ENCODE results near the gene ULK1. TPM values are rescaled to one million over a fixed set of nuclear protein-coding genes. Genes with fewer than 3 reads are reported as not detected.

ULK1 gene
- polyA plus RNA-seq, 3 donors: 1.0 to 75.1 (median 1.3) TPM

- H3K4me1 ChIP-seq (ENCODE audit: control insufficient read depth in 1 of 2, insufficient read depth in 2 of 2, low read length in 2 of 2): peaks cover 13 to 18% of the 10 kb centered on the region in 2 donors
- whole genome bisulfite sequencing (ENCODE audit: insufficient coverage): 88% methylated on average over 34 of the region's 41 CpGs
- Mint-ChIP-seq H3K4me3 (no peak overlapping the region), H3K27ac (no peak overlapping the region), H3K36me3 (peaks cover 33 to 55% of the 10 kb centered on the region in 2 donors), H3K9me3 (peaks cover 0 to 3% (median 0%) of the 10 kb centered on the region in 7 donors), H3K27me3 (ENCODE audit: low read depth in 3 of 3) (peaks cover 4 to 7% (median 6%) of the 10 kb centered on the region in 3 donors), H3K4me1 (peaks cover 12% of the 10 kb centered on the region)
- intact Hi-C loops (cut with micrococcal nuclease): loop anchor here in 1 of 2 donors (5.0 kb wide), 1 partner anchor 151 kb away; no protein-coding TSS in a partner anchor
- TF ChIP-seq, protein P1, sequence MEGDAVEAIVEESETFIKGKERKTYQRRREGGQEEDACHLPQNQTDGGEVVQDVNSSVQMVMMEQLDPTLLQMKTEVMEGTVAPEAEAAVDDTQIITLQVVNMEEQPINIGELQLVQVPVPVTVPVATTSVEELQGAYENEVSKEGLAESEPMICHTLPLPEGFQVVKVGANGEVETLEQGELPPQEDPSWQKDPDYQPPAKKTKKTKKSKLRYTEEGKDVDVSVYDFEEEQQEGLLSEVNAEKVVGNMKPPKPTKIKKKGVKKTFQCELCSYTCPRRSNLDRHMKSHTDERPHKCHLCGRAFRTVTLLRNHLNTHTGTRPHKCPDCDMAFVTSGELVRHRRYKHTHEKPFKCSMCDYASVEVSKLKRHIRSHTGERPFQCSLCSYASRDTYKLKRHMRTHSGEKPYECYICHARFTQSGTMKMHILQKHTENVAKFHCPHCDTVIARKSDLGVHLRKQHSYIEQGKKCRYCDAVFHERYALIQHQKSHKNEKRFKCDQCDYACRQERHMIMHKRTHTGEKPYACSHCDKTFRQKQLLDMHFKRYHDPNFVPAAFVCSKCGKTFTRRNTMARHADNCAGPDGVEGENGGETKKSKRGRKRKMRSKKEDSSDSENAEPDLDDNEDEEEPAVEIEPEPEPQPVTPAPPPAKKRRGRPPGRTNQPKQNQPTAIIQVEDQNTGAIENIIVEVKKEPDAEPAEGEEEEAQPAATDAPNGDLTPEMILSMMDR (IDR thresholded peaks at IDR 0.05): peak; percentile 75
- DNase-seq: peak; percentile 45 to 65 (median 54)
- no peak overlapping the region for H2AFZ ChIP-seq (ENCODE audit: insufficient read depth, low read depth, low read length, poor library complexity, severe bottlenecking)
- no peaks in the 10 kb centered on the region for H3K9me3 ChIP-seq (replicated peaks in 1 of 2; ENCODE audit: control insufficient read depth in 1 of 2, insufficient read depth in 1 of 2, low read length in 2 of 2)
- peaks cover 29 to 47% of the 10 kb centered on the region in 2 donors for H3K36me3 ChIP-seq (replicated peaks in 1 of 2; ENCODE audit: control insufficient read depth in 1 of 2, insufficient read depth in 2 of 2, low read length in 2 of 2)
- no peak overlapping the region for H3K4me2 ChIP-seq (replicated peaks; ENCODE audit: extremely low read depth, low read length, poor library complexity, severe bottlenecking)
- H3K79me2 ChIP-seq (ENCODE audit: insufficient read depth, low read length): no peaks in the 10 kb centered on the region
- H4K20me1 ChIP-seq (ENCODE audit: insufficient read depth, low read length): peaks cover 3% of the 10 kb centered on the region
- no peak overlapping the region for H3K4me3 ChIP-seq (replicated peaks in 1 of 3; ENCODE audit: low read depth in 2 of 3, low read length in 3 of 3)
- no peak overlapping the region for H3K27ac ChIP-seq (ENCODE audit: low read depth in 1 of 2, low read length in 2 of 2)
- H3K27me3 ChIP-seq (ENCODE audit: control insufficient read depth in 2 of 2, insufficient read depth in 2 of 2, low read length in 2 of 2): no peaks in the 10 kb centered on the region
- no peak overlapping the region for H3K9ac ChIP-seq (ENCODE audit: insufficient read depth, low read length, poor library complexity, severe bottlenecking)
Measured at GRCh38 chr12:131850856-131851559, 43.4 kb upstream of the ULK1 start.

GRCh38 chr12:131851741-131852550 is 42.5 kb upstream of the ULK1 start:
- intact Hi-C loops (cut with micrococcal nuclease): loop anchor here in 1 of 2 donors (5.0 kb wide), 1 partner anchor 150 kb away; no protein-coding TSS in a partner anchor

More at GRCh38 chr12:131851741-131852550, 42.5 kb upstream of the ULK1 start:
- Histone ChIP-seq H3K4me1 (ENCODE audit: control insufficient read depth in 1 of 2, insufficient read depth in 2 of 2, low read length in 2 of 2) (peaks cover 13 to 18% of the 10 kb centered on the region in 2 donors), H3K36me3 (replicated peaks in 1 of 2; ENCODE audit: control insufficient read depth in 1 of 2, insufficient read depth in 2 of 2, low read length in 2 of 2) (peaks cover 21 to 37% of the 10 kb centered on the region in 2 donors), H3K79me2 (ENCODE audit: insufficient read depth, low read length) (no peaks in the 10 kb centered on the region), H3K9me3 (replicated peaks in 1 of 2; ENCODE audit: control insufficient read depth in 1 of 2, insufficient read depth in 1 of 2, low read length in 2 of 2) (no peaks in the 10 kb centered on the region), H3K27me3 (ENCODE audit: control insufficient read depth in 2 of 2, insufficient read depth in 2 of 2, low read length in 2 of 2) (no peaks in the 10 kb centered on the region), H3K27ac (ENCODE audit: low read depth in 1 of 2, low read length in 2 of 2) (no peak overlapping the region), H3K4me2 (replicated peaks; ENCODE audit: extremely low read depth, low read length, poor library complexity, severe bottlenecking) (no peak overlapping the region), H2AFZ (ENCODE audit: insufficient read depth, low read depth, low read length, poor library complexity, severe bottlenecking) (no peak overlapping the region), H3K9ac (ENCODE audit: insufficient read depth, low read length, poor library complexity, severe bottlenecking) (no peak overlapping the region), H4K20me1 (ENCODE audit: insufficient read depth, low read length) (peaks cover 3% of the 10 kb centered on the region), H3K4me3 (replicated peaks in 1 of 3; ENCODE audit: low read depth in 2 of 3, low read length in 3 of 3) (no peak overlapping the region)
- H3K27me3 Mint-ChIP-seq (ENCODE audit: low read depth in 3 of 3): peaks cover 10 to 12% (median 11%) of the 10 kb centered on the region in 3 donors
- H3K27ac Mint-ChIP-seq: peak overlapping the region in 1 of 7 donors; percentile 50
- peaks cover 12% of the 10 kb centered on the region for H3K4me1 Mint-ChIP-seq
- H3K9me3 Mint-ChIP-seq: peaks cover 0 to 3% (median 0%) of the 10 kb centered on the region in 7 donors
- H3K4me3 Mint-ChIP-seq: no peak overlapping the region
- WGBS (ENCODE audit: insufficient coverage): 73% methylated on average over 25 of the region's 37 CpGs
- peaks cover 23 to 46% of the 10 kb centered on the region in 2 donors for H3K36me3 Mint-ChIP-seq
- TF ChIP-seq, protein P1 (IDR thresholded peaks at IDR 0.05): no peak
- no peak for DNase-seq

Data from CD14-positive monocyte (primary cell).